B cell (primary cell): ENCODE data around the gene FCER2. TPM values are rescaled to one million over a fixed set of nuclear protein-coding genes. Genes with fewer than 3 reads are reported as not detected.

Source experiments
- ATAC-seq: fragments of 200-7000 bp; cut with Tn5 transposase; one replicate; pipeline ENCODE4 v1.10.0; 2021; ENCODE audit warnings: low read depth, mild to moderate bottlenecking, moderate number of reproducible peaks, moderate library complexity
- CTCF ChIA-PET: fragments of 350-600 bp; sonication (Branson Sonifier 250); formaldehyde crosslinking; loops from one replicate; lab custom pipeline; 2021; ENCODE audit warnings: antibody characterized with exemption, inconsistent platforms; lab: Charles Lee
- POLR2A ChIA-PET: fragments of 350-600 bp; sonication (Branson Sonifier 250); formaldehyde crosslinking; loops from one replicate; lab custom pipeline; 2021; ENCODE audit warnings: antibody characterized with exemption; lab: Charles Lee
- DNase-seq: peaks from one replicate; pipeline ENCODE4 v3.0.0; 2013
- H2AFZ ChIP-seq: 2 replicates; pipeline ENCODE4 v1.6.1; 2012; ENCODE audit warnings: mild to moderate bottlenecking, low read depth, low read length; ENCODE audit not compliant: insufficient read depth, poor library complexity, severe bottlenecking
- H3K27ac ChIP-seq, 2 donors: 1 replicate in 1 of 2; 2 replicates in 1 of 2; pipeline ENCODE4 v1.5.1; 2012 to 2013; ENCODE audit warnings: low read length in 2 of 2, mild to moderate bottlenecking in 2 of 2, moderate library complexity in 1 of 2
- H3K27me3 ChIP-seq, 4 experiments: fragments of 200-600 bp in 1 of 4; sonication (generic) in 1 of 4; replicated peaks in 1 of 4; 1 replicate in 2 of 4; 2 replicates in 2 of 4; pipeline versions ENCODE4 v1.6.1 to v1.7.0; 2013 to 2016; ENCODE audit warnings: low read length in 3 of 4, mild to moderate bottlenecking in 2 of 4, mixed read lengths in 1 of 4, moderate library complexity in 1 of 4; ENCODE audit not compliant: insufficient read depth in 4 of 4, control insufficient read depth in 3 of 4; ENCODE audit errors: control extremely low read depth in 1 of 4
- H3K36me3 ChIP-seq, 2 experiments: replicated peaks in 1 of 2; 1 replicate in 1 of 2; 2 replicates in 1 of 2; pipeline versions ENCODE4 v1.6.1 to v1.7.1; 2013; ENCODE audit warnings: low read length in 1 of 2; ENCODE audit not compliant: insufficient read depth in 2 of 2, control insufficient read depth in 1 of 2; ENCODE audit errors: control extremely low read depth in 1 of 2, extremely low read depth in 1 of 2
- H3K4me1 ChIP-seq, 2 donors: fragments of 200-600 bp in 1 of 2; sonication (generic) in 1 of 2; 1 replicate in 1 of 2; 2 replicates in 1 of 2; pipeline versions ENCODE4 v1.5.1 to v1.6.1; 2013 to 2017; ENCODE audit warnings: low read length in 2 of 2; ENCODE audit not compliant: control insufficient read depth in 2 of 2, insufficient read depth in 2 of 2
- H3K4me2 ChIP-seq: replicated peaks from 2 replicates; pipeline ENCODE3; 2012; ENCODE audit warnings: mild to moderate bottlenecking, low read depth, low read length; ENCODE audit not compliant: poor library complexity, severe bottlenecking
- H3K4me3 ChIP-seq, 5 experiments: fragments of 200-600 bp in 1 of 5; sonication (generic) in 1 of 5; 1 replicate in 3 of 5; 2 replicates in 2 of 5; pipeline versions ENCODE4 v1.5.1 to v1.7.0; 2011 to 2016; ENCODE audit warnings: low read length in 4 of 5, mild to moderate bottlenecking in 4 of 5, low read depth in 2 of 5, control low read depth in 1 of 5, moderate library complexity in 1 of 5; ENCODE audit not compliant: insufficient read depth in 1 of 5; ENCODE audit errors: control extremely low read depth in 1 of 5, extremely low read depth in 1 of 5
- H3K79me2 ChIP-seq: fragments of 200-600 bp; sonication (generic); one replicate; pipeline ENCODE4 v1.6.0; 2016; ENCODE audit warnings: low read length; ENCODE audit not compliant: control insufficient read depth, insufficient read depth
- H3K9ac ChIP-seq: fragments of 200-600 bp; sonication (generic); 2 replicates; pipeline ENCODE4 v1.6.1; 2017; ENCODE audit warnings: mild to moderate bottlenecking, low read length, moderate library complexity
- H3K9me3 ChIP-seq, 3 donors: one replicate each; pipeline versions ENCODE4 v1.6.1 to v1.7.1; 2013; ENCODE audit warnings: low read length in 2 of 3; ENCODE audit not compliant: control insufficient read depth in 2 of 3, insufficient read depth in 1 of 3; ENCODE audit errors: control extremely low read depth in 1 of 3
- H4K20me1 ChIP-seq: 2 replicates; pipeline ENCODE4 v1.6.0; 2012; ENCODE audit warnings: mild to moderate bottlenecking, low read length; ENCODE audit not compliant: insufficient read depth, control insufficient read depth, poor library complexity, severe bottlenecking
- H3K27ac Mint-ChIP-seq: one replicate; pipeline ENCODE4 v1.8.0; 2021; ENCODE audit warnings: mixed read lengths
- H3K27me3 Mint-ChIP-seq: one replicate; pipeline ENCODE4 v1.8.0; 2021; ENCODE audit warnings: mixed read lengths
- H3K4me1 Mint-ChIP-seq: one replicate; pipeline ENCODE4 v1.8.0; 2021; ENCODE audit warnings: mixed read lengths
- H3K4me3 Mint-ChIP-seq: one replicate; pipeline ENCODE4 v1.8.0; 2021; ENCODE audit warnings: mixed read lengths
- H3K9me3 Mint-ChIP-seq: one replicate; pipeline ENCODE4 v1.8.0; 2022; ENCODE audit warnings: mixed read lengths; ENCODE audit not compliant: insufficient read depth
- EZH2 ChIP-seq: IDR thresholded peaks from 2 replicates; pipeline ENCODE4 v1.6.1; 2012; ENCODE audit warnings: borderline replicate concordance, low read depth, mild to moderate bottlenecking, moderate library complexity, low read length; ENCODE audit not compliant: insufficient read depth, poor library complexity, severe bottlenecking
- WGBS: methylation state at CpG from one replicate; pipeline ENCODE4 v1.1.5; 2013; ENCODE audit warnings: missing lambda C conversion rate; ENCODE audit not compliant: insufficient coverage; 5-methylcytosine and 5-hydroxymethylcytosine counted together
- intact Hi-C: fragments of 100-400 bp; cut with micrococcal nuclease; formaldehyde crosslinking; loops from one replicate; pipeline ENCODE4 v1.10.0; 2022
- polyA plus RNA-seq: library from polyadenylated mRNA; depleted of rRNA; stranded (reverse); fragments of >200 nt; gene quantifications from 2 replicates; pipeline ENCODE4 v1.2.3, GENCODE V29; 2012
- total RNA-seq, 2 donors: library from RNA; stranded (reverse); fragments of 120-200 nt in 1 of 2; gene quantifications; 1 replicate in 1 of 2; 2 replicates in 1 of 2; pipeline versions ENCODE4 v1.2.3 to v1.2.4, GENCODE V29; 2013 to 2022
- TF ChIP-seq, protein P1 (sequence below): fragments of 200-600 bp; IDR thresholded peaks from one replicate; pipeline ENCODE4 v1.8.0; 2022; ENCODE audit warnings: antibody characterized with exemption, mild to moderate bottlenecking

FCER2 gene
- total and polyA plus RNA-seq, 2 donors (not counting 1 experiment from before 2014, with no cell fraction given), result 17.1 to 419 TPM

DNA sequence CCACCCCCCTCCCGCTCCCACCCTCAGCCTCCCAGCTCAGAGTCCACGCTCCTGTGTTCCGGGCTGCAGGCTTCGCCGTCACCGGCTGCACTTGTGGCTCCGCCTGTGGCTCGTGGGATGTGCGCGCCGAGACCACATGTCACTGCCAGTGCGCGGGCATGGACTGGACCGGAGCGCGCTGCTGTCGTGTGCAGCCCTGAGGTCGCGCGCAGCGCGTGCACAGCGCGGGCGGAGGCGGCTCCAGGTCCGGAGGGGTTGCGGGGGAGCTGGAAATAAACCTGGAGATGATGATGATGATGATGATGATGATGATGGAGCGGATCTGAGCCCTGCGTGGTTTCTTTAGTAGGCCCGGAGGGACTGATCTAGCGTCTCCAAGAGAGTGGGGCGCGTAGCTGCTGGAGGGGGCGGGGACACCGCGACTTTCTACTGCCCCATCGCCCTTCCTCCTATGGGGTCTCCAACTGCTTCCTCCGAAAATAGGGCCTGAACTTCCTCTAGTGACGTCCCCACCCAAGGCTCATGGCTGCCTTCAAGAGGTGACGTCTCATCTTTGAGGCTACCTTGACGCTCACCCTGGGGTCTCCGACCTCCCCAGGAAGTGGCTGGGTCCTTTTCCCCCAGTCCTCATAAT is 31.7 kb downstream of the FCER2 start:
- Histone ChIP-seq H2AFZ (peak overlapping the region; percentile 49), H3K9ac (peak overlapping the region; percentile 15), H3K36me3 (no peaks in the 10 kb centered on the region), H3K4me1 (peaks cover 8% of the 10 kb centered on the region in 2 donors), H3K9me3 (peaks cover 0 to 8% (median 0%) of the 10 kb centered on the region in 3 donors), H4K20me1 (no peaks in the 10 kb centered on the region), H3K27ac (no peak overlapping the region), H3K27me3 (peaks cover 0 to 44% (median 9%) of the 10 kb centered on the region in 4 experiments), H3K4me2 (peak overlapping the region; percentile 70), H3K4me3 (peak overlapping the region in 2 of 5 experiments; percentile 21 to 48), H3K79me2 (no peaks in the 10 kb centered on the region)
- peaks cover 12% of the 10 kb centered on the region for H3K4me1 Mint-ChIP-seq
- TF ChIP-seq EZH2, result no peak
- TF ChIP-seq, protein P1, sequence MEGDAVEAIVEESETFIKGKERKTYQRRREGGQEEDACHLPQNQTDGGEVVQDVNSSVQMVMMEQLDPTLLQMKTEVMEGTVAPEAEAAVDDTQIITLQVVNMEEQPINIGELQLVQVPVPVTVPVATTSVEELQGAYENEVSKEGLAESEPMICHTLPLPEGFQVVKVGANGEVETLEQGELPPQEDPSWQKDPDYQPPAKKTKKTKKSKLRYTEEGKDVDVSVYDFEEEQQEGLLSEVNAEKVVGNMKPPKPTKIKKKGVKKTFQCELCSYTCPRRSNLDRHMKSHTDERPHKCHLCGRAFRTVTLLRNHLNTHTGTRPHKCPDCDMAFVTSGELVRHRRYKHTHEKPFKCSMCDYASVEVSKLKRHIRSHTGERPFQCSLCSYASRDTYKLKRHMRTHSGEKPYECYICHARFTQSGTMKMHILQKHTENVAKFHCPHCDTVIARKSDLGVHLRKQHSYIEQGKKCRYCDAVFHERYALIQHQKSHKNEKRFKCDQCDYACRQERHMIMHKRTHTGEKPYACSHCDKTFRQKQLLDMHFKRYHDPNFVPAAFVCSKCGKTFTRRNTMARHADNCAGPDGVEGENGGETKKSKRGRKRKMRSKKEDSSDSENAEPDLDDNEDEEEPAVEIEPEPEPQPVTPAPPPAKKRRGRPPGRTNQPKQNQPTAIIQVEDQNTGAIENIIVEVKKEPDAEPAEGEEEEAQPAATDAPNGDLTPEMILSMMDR, result no peak
- intact Hi-C loops, result no loop called here
- peak; percentile 10 for ATAC-seq
- peaks cover 42% of the 10 kb centered on the region for H3K27me3 Mint-ChIP-seq
- H3K4me3 Mint-ChIP-seq, result peak overlapping the region; percentile 72
- ChIA-PET CTCF (interaction anchor here (0.6 to 3.0 kb wide), 3 partner anchors 11 to 506 kb away, joined by 3 to 9 read pairs (median 3); partner anchors contain the start of gene TRAPPC5), POLR2A (interaction anchor here (0.6 kb wide), 1 partner anchor 8 kb away, joined by 3 read pairs; no protein-coding TSS in a partner anchor)
- H3K27ac Mint-ChIP-seq, result no peak overlapping the region
- H3K9me3 Mint-ChIP-seq, result no peaks in the 10 kb centered on the region
- WGBS, result 6% methylated on average over 41 of the region's 43 CpGs
- peak; percentile 28 for DNase-seq

DNA sequence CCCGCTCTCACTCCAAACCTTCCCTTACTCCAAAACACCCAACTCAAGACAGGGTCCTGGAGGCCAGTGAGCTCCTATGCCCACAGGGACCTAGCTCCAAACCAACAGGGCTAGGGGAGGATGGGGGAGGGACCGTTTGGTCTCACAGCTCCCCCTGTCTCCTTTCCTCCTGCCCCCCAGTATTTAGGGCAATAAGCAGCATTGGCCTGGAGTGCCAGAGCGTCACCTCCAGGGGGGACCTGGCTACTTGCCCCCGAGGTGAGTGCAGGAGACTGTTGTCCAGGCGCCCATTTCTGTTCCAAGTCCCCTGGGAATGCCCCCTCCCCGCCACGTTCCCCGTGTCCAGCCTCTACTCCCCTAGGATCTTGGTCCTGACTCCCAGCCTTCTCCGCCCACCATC is 32.3 kb downstream of the FCER2 start:
- Mint-ChIP-seq H3K9me3 (no peaks in the 10 kb centered on the region), H3K27ac (peak overlapping the region; percentile 12), H3K4me3 (no peak overlapping the region), H3K4me1 (peaks cover 12% of the 10 kb centered on the region), H3K27me3 (peaks cover 42% of the 10 kb centered on the region)
- Histone ChIP-seq H3K4me3 (no peak overlapping the region), H3K27ac (no peak overlapping the region), H3K36me3 (no peaks in the 10 kb centered on the region), H3K79me2 (no peaks in the 10 kb centered on the region), H3K27me3 (peaks cover 0 to 44% (median 9%) of the 10 kb centered on the region in 4 experiments), H2AFZ (no peak overlapping the region), H4K20me1 (no peaks in the 10 kb centered on the region), H3K9ac (no peak overlapping the region), H3K9me3 (peaks cover 0 to 8% (median 0%) of the 10 kb centered on the region in 3 donors), H3K4me2 (no peak overlapping the region), H3K4me1 (peaks cover 8% of the 10 kb centered on the region in 2 donors)
- 54% methylated on average over 8 of the region's 9 CpGs for WGBS
- intact Hi-C loops, result no loop called here
- CTCF ChIA-PET, result interaction anchor here (0.6 to 3.0 kb wide), 2 partner anchors 11 to 506 kb away, joined by 3 to 9 read pairs; partner anchors contain the start of gene TRAPPC5
- no peak for DNase-seq
- no peak for ATAC-seq
- POLR2A ChIA-PET, result interaction anchor here (0.6 kb wide), 1 partner anchor 9 kb away, joined by 3 read pairs; no protein-coding TSS in a partner anchor
- TF ChIP-seq EZH2, result no peak
- TF ChIP-seq, protein P1, result no peak
